Kidney epithelial cell (primary cell): ENCODE results near the gene MGAT1. TPM values are rescaled to one million over a fixed set of nuclear protein-coding genes. Genes with fewer than 3 reads are reported as not detected.

Experiments used
- DNase-seq: peaks from one replicate; pipeline ENCODE4 v3.0.0-alpha.2; 2010; ENCODE audit warnings: low read depth
- H3K27me3 ChIP-seq: 2 replicates; pipeline ENCODE4 v1.6.0; 2011; ENCODE audit warnings: low read length; ENCODE audit not compliant: control insufficient read depth, insufficient read depth
- H3K36me3 ChIP-seq: 2 replicates; pipeline ENCODE4 v1.5.1; 2011; ENCODE audit warnings: low read length; ENCODE audit not compliant: control insufficient read depth, insufficient read depth
- H3K4me3 ChIP-seq: 2 replicates; pipeline ENCODE4 v1.5.1; 2011; ENCODE audit warnings: low read depth, mild to moderate bottlenecking, control low read depth, low read length
- total RNA-seq: library from RNA; depleted of rRNA; stranded (reverse); fragments of >200 nt; gene quantifications from 2 replicates; pipeline ENCODE4 v1.2.3, GENCODE V29; 2015
- TF ChIP-seq, protein P1 (sequence below): IDR thresholded peaks from 2 replicates; pipeline ENCODE4 v1.5.1; 2011; ENCODE audit warnings: mild to moderate bottlenecking, moderate library complexity, low read length, control low read depth, inconsistent platforms; ENCODE audit not compliant: insufficient read depth, poor library complexity, severe bottlenecking

Gene MGAT1
- total RNA-seq, 1 donor from 2014 or later, result 95.4 TPM

DNA sequence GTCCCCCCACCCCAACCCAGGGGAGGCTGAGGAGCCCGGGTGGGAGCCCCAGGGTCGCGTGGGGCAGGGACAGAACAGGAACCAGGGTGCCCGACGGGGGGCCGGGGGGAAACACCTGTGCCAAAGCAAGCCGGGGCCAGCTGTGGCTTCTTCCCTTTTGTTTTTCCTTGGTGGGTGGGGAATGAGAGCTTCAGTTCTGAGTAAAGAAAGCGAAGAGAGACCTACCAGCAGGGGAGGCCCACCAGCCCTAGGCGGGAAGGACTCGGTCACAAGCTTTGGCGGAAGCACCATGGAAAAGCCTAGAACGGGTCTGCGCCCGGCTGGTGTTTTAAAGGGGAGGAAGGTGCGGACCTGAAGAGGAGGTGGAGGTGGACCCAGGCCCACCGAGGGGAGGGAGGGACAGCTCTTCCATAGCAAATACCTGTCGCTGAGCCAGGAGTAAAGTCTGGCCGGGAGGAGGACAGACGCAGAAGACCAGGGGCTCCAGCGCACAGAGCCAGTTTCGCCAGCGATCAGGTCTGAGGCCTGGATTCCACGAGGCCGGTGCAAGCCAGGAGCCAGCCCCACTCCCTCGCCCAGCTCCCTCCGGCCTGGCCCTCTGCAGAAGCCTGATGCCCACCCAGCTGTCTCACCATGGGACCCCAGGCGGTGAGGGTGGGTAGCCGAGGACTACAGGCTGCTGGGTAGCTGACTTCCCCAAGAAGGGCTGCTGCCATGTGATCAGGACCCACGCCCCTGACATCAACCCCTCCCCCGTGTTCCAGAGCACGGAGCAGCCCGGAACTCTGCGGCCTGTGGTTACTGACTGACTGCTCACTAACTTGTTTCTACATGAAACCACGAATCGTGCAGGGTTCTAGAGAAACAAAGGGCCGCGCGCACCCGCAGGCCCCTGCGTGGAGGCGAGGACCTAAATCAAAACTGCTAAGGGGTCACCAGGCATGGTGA, 849 bp upstream of the MGAT1 start:
- peaks cover 1% of the 10 kb centered on the region for H3K36me3 ChIP-seq
- TF ChIP-seq, protein P1, sequence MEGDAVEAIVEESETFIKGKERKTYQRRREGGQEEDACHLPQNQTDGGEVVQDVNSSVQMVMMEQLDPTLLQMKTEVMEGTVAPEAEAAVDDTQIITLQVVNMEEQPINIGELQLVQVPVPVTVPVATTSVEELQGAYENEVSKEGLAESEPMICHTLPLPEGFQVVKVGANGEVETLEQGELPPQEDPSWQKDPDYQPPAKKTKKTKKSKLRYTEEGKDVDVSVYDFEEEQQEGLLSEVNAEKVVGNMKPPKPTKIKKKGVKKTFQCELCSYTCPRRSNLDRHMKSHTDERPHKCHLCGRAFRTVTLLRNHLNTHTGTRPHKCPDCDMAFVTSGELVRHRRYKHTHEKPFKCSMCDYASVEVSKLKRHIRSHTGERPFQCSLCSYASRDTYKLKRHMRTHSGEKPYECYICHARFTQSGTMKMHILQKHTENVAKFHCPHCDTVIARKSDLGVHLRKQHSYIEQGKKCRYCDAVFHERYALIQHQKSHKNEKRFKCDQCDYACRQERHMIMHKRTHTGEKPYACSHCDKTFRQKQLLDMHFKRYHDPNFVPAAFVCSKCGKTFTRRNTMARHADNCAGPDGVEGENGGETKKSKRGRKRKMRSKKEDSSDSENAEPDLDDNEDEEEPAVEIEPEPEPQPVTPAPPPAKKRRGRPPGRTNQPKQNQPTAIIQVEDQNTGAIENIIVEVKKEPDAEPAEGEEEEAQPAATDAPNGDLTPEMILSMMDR, result no peak
- DNase-seq, result no peak
- H3K27me3 ChIP-seq, result no peaks in the 10 kb centered on the region
- peak overlapping the region; percentile 32 for H3K4me3 ChIP-seq

DNA sequence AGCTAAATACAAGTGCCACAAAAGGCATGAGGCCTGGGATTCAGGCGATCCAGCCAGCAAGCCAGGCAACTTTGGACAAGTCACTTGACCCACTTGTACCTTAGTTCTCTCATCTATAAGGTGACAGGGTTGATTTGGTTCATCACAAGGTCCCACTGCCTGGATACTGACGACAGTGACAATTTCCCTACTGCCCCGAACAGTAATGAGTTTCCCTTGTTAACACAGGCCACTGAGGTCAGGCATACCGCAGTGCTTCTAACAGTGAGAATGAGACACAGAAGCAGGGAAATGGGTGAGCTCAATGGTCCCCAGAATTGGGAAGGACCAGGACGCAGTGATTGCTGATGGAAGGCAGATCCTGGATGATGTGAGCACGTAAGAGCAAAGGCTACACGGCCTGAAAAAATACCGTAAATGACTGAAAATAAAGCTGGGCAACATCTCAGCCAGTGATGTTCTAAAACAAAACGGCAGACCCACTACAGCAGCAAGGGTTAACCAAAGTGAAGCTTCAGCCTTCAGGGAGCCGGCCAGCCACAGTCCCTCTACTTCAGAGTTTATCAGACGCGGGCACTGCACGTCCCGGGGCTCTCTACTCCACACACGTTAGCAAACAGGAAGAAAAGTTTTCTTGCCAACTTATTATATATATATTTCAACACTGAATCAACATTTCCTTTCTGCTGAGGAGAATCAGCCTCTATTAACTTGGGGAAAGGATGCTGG, 846 bp downstream of the MGAT1 start:
- no peak for DNase-seq
- peaks cover 1% of the 10 kb centered on the region for H3K36me3 ChIP-seq
- TF ChIP-seq, protein P1, result no peak
- peak overlapping the region; percentile 68 for H3K4me3 ChIP-seq
- H3K27me3 ChIP-seq, result no peaks in the 10 kb centered on the region

DNA sequence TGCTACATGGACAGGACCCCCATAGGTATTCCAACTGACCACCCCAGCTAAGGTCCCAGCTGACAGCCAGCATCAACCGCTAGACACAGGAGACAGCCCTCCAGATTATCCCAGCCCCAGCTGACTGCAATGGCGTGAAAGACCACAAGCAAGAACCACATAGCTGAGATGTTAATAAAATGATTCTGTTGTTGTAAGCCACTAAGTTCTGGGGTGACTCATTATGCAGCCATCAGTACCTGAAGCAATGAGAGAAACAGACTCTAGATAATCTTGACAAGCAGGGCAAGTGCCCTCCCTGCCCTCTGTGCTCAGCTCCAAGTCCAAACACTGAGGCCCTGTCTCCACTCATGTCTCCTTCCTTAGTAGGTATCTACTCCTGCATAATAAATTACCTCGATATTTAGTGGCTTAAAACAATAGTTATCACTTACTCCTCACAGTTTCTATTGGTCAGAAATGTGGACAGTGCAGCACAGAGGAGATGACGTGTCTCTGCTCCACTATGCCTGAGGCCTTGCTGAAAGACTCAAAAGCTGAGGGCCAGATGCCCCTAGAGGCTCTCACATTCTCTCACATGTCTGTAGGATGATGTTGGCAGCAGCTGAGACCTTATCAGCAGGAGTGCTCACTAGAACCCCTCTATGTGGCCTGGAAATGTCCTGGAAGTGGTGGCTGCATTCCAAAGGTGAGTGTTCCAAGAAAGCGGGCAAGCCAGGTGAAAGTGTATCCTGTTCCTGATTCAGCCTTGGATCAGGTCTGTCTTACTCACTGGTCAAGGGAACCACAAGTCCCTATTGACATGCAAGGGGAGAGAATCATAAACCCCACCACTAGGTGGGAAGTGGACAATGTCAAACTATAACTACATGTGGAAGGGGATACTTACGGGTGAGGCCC, 2.5 kb downstream of the MGAT1 start:
- H3K27me3 ChIP-seq, result no peaks in the 10 kb centered on the region
- DNase-seq, result no peak
- H3K4me3 ChIP-seq, result no peak overlapping the region
- no peaks in the 10 kb centered on the region for H3K36me3 ChIP-seq
- TF ChIP-seq, protein P1, result peak; percentile 34

DNA sequence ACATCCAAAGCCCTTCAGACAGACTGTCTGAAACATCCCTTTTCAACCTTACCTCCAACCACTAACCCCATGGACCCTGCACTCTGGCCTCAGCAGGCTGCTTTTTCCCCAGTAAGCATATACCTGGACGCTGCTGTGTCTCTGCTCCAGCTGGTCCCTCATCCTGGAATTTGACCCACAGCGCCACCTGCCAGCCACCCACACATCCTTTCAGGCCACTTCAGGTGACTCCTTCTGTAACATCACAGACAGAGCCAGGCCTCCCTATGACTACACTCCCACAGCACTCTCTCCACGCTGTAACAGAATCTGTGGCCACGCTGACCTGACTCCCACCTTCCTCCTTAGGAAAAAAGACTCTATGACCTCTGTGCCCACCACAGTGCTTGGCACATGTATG, 3.4 kb downstream of the MGAT1 start:
- DNase-seq, result no peak
- Histone ChIP-seq H3K4me3 (no peak overlapping the region), H3K36me3 (no peaks in the 10 kb centered on the region), H3K27me3 (no peaks in the 10 kb centered on the region)
- TF ChIP-seq, protein P1, result peak; percentile 44

DNA sequence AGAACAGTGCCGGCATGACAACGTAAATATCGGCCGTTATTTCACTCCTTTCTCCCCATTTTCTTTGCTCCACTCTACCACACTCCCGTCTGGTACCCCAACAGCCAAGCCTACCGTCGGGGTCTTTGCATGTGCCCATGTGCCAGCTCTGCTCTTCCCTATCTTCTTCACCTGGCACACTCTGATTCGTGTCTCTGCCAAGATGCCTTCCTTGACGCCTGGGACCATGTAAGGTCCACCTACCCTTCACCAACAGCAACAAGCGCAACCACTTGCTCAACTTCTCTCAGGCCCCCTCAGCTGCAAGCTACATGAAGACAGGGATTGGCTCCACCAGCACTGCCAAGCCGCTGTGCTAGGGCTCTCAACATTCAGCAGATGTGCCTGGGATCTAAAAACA, 4.4 kb downstream of the MGAT1 start:
- no peak overlapping the region for H3K4me3 ChIP-seq
- H3K27me3 ChIP-seq, result no peaks in the 10 kb centered on the region
- H3K36me3 ChIP-seq, result no peaks in the 10 kb centered on the region
- no peak for DNase-seq
- TF ChIP-seq, protein P1, result no peak
